Measurements from ENCODE around the gene OR4B1. TPM values are rescaled to one million over a fixed set of nuclear protein-coding genes. Genes with fewer than 3 reads are reported as not detected.
"Not testable (repeated sequence)": the region's sequence is repeated elsewhere in the genome, so short reads cannot be mapped to it uniquely, and the experiment has no call there.

Gene OR4B1
- total RNA-seq, 1 donor from 2014 or later = not detected

DNA sequence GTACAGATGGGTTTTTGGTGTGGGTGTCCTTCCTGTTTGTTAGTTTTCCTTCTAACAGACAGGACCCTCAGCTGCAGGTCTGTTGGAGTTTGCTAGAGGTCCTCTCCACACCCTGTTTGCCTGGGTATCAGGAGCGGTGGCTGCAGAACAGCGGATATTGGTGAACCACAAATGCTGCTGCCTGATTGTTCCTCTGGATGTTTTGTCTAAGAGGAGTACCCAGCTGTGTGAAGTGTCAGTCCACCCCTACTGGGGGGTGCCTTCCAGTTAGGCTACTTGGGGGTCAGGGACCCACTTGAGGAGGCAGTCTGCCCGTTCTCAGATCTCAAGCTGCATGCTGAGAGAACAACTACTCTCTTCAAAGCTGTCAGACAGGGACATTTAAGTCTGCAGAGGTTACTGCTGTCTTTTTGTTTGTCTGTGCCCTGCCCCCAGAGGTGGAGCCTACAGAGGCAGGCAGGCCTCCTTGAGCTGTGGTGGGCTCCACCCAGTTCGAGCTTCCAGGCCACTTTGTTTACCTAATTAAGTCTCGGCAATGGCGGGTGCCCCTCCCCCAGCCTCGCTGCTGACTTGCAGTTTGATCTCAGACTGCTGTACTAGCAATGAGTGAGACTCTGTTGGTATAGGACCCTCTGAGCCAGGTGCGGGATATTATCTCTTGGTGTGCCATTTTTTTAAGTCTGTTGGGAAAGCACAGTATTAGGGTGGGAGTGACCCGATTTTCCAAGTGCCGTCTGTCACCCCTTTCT, 25.5 kb upstream of the OR4B1 start:
- Mint-ChIP-seq H3K36me3 (ENCODE audit: low read depth) (peaks cover 14% of the 10 kb centered on the region), H3K4me1 (ENCODE audit: low read depth) (peaks cover 23% of the 10 kb centered on the region), H3K27ac (peak overlapping the region; percentile 5), H3K4me3 (ENCODE audit: low read depth) (peak overlapping the region; percentile 65), H3K27me3 (ENCODE audit: low read depth) (peaks cover 14% of the 10 kb centered on the region), H3K9me3 (peaks cover 35% of the 10 kb centered on the region)
- peak; percentile 22 for DNase-seq (ENCODE audit: low spot score)
- intact Hi-C loops (cut with micrococcal nuclease) = not testable (repeated sequence)

DNA sequence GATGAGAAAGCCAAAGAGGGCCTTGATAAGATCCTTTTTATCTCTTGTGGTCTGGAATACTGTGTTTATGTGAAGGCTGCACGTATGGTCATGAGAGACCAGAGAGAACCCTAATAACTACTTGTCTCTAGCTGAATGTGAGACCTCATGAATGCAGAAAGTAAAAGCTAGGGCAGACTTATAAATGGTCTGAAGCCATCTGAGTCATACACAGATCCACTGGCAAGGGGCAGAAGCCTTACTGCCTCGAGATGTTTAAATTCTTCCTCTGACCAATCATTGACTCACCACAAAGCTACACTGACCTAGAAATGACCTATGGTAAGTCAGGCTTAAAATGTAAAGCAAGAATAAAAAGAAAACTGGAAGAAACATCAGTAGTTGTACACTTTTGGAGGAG, 22.7 kb upstream of the OR4B1 start:
- H3K4me3 Mint-ChIP-seq (ENCODE audit: low read depth) = no peak overlapping the region
- peaks cover 13% of the 10 kb centered on the region for H3K27me3 Mint-ChIP-seq (ENCODE audit: low read depth)
- H3K36me3 Mint-ChIP-seq (ENCODE audit: low read depth) = peaks cover 14% of the 10 kb centered on the region
- intact Hi-C loops (cut with micrococcal nuclease) = no loop called here
- H3K9me3 Mint-ChIP-seq = peaks cover 41% of the 10 kb centered on the region
- H3K27ac Mint-ChIP-seq = no peak overlapping the region
- DNase-seq (ENCODE audit: low spot score) = no peak
- H3K4me1 Mint-ChIP-seq (ENCODE audit: low read depth) = peaks cover 23% of the 10 kb centered on the region

GRCh38 chr11:48207881-48208280, 8.7 kb upstream of the OR4B1 start:
- intact Hi-C loops (cut with micrococcal nuclease) = no loop called here
- Mint-ChIP-seq H3K27me3 (ENCODE audit: low read depth) (peaks cover 16% of the 10 kb centered on the region), H3K27ac (no peak overlapping the region), H3K4me3 (ENCODE audit: low read depth) (no peak overlapping the region), H3K4me1 (ENCODE audit: low read depth) (no peaks in the 10 kb centered on the region), H3K36me3 (ENCODE audit: low read depth) (no peaks in the 10 kb centered on the region), H3K9me3 (no peaks in the 10 kb centered on the region)
- DNase-seq (ENCODE audit: low spot score) = no peak

DNA sequence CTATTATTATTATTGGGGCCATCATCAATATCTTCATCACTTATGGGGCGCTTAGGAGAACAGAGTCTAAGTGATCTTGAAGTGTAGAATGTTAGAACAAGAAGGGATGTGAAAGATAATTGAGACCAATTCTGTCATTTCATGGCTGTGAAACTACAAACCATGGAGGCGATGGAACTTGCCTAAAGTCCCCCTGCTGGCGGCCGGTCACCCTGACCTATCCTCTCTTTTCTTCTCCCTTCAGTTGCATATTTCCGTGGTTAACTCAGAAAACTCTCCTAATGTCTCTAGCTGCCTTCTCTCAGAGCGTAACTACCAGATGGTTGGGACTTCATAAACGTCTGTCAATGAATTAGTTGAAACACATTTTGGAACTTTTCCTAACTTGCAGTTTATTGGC, 6.6 kb upstream of the OR4B1 start:
- H3K4me1 Mint-ChIP-seq (ENCODE audit: low read depth) = no peaks in the 10 kb centered on the region
- no peak overlapping the region for H3K4me3 Mint-ChIP-seq (ENCODE audit: low read depth)
- H3K36me3 Mint-ChIP-seq (ENCODE audit: low read depth) = no peaks in the 10 kb centered on the region
- peaks cover 9% of the 10 kb centered on the region for H3K27me3 Mint-ChIP-seq (ENCODE audit: low read depth)
- no peak for DNase-seq (ENCODE audit: low spot score)
- no peak overlapping the region for H3K27ac Mint-ChIP-seq
- H3K9me3 Mint-ChIP-seq = no peaks in the 10 kb centered on the region
- intact Hi-C loops (cut with micrococcal nuclease) = no loop called here

DNA sequence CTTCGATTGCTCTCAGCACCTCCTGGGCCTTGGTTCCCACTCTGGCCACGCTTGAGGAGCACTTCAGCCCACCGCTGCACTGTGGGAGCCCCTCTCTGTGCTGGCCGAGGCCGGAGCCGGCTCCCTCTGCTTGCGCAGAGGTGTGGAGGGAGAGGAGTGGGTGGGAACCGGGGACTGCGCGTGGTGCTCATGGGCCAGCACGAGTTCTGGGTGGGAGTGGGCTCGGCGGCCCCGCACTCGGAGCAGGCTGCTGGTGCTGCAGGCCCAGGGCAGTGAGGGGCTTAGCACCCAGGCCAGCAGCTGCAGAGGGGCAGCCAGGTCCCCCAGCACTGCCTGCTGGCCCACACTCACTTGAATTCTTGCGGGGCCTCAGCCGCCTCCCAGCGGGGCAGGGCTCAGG, 12.2 kb downstream of the OR4B1 start:
- DNase-seq (ENCODE audit: low spot score) = no peak
- H3K27ac Mint-ChIP-seq = no peak overlapping the region
- no peaks in the 10 kb centered on the region for H3K4me1 Mint-ChIP-seq (ENCODE audit: low read depth)
- intact Hi-C loops (cut with micrococcal nuclease) = no loop called here
- H3K9me3 Mint-ChIP-seq = no peaks in the 10 kb centered on the region
- H3K36me3 Mint-ChIP-seq (ENCODE audit: low read depth) = no peaks in the 10 kb centered on the region
- no peak overlapping the region for H3K4me3 Mint-ChIP-seq (ENCODE audit: low read depth)
- H3K27me3 Mint-ChIP-seq (ENCODE audit: low read depth) = no peaks in the 10 kb centered on the region

GRCh38 chr11:48230057-48230456, 13.4 kb downstream of the OR4B1 start:
- H3K27me3 Mint-ChIP-seq (ENCODE audit: low read depth); H3K4me3 Mint-ChIP-seq (ENCODE audit: low read depth); H3K9me3 Mint-ChIP-seq; H3K27ac Mint-ChIP-seq; DNase-seq (ENCODE audit: low spot score); H3K4me1 Mint-ChIP-seq (ENCODE audit: low read depth); H3K36me3 Mint-ChIP-seq (ENCODE audit: low read depth); intact Hi-C loops (cut with micrococcal nuclease): not testable (repeated sequence)

GRCh38 chr11:48237727-48238126, 21.1 kb downstream of the OR4B1 start:
- no peaks in the 10 kb centered on the region for H3K36me3 Mint-ChIP-seq (ENCODE audit: low read depth)
- no peaks in the 10 kb centered on the region for H3K9me3 Mint-ChIP-seq
- intact Hi-C loops (cut with micrococcal nuclease) = no loop called here
- H3K4me1 Mint-ChIP-seq (ENCODE audit: low read depth) = no peaks in the 10 kb centered on the region
- H3K27ac Mint-ChIP-seq = no peak overlapping the region
- DNase-seq (ENCODE audit: low spot score) = no peak
- H3K4me3 Mint-ChIP-seq (ENCODE audit: low read depth) = no peak overlapping the region
- H3K27me3 Mint-ChIP-seq (ENCODE audit: low read depth) = no peaks in the 10 kb centered on the region

DNA sequence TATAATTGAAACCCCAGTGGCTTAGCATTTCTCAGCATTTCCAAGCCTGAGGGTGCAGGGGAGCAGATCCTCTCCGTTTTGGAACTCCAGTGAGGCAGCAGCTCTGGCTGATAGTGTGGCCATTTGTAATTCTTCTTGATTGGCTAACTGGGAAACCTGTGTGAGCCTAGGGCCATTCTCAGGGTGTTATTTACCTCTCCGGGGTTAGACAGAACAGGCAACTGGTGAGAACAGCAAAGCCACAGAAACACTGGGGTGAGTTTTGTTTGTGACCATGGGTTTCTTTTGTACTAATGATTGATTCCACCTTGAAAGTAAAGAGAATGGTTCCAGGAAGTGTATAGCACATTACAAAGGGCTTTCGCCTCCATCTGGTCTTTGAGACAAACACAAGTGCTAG, 25.9 kb downstream of the OR4B1 start:
- H3K4me3 Mint-ChIP-seq (ENCODE audit: low read depth) = no peak overlapping the region
- H3K4me1 Mint-ChIP-seq (ENCODE audit: low read depth) = no peaks in the 10 kb centered on the region
- no peak overlapping the region for H3K27ac Mint-ChIP-seq
- no peak for DNase-seq (ENCODE audit: low spot score)
- H3K36me3 Mint-ChIP-seq (ENCODE audit: low read depth) = no peaks in the 10 kb centered on the region
- H3K9me3 Mint-ChIP-seq = no peaks in the 10 kb centered on the region
- H3K27me3 Mint-ChIP-seq (ENCODE audit: low read depth) = no peaks in the 10 kb centered on the region
- intact Hi-C loops (cut with micrococcal nuclease) = no loop called here

DNA sequence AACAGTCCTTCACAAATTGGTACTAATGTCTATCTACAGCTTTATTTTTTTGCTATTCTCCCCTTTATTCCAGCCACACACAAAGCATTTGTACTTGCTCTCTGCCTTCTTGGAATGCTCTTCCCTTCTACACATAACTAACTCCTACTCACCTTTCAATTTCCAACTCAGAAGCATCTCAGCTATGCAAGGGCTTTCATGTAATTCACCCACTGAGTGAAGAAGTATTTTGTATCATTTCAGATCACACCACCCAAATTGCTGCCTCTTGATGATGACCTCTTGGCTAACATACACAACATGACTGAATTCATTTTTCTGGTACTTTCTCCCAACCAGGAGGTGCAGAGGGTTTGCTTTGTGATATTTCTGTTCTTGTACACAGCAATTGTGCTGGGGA, 28.2 kb downstream of the OR4B1 start, which contains the start of gene OR4X2:
Gene OR4X2 (plus strand): TSS at position 301 of the 400 bp plus-strand sequence. CDS start 0 bp downstream, at position 301.
- DNase-seq (ENCODE audit: low spot score) = no peak

GRCh38 chr11:48248902-48249301, 32.3 kb downstream of the OR4B1 start:
- no peaks in the 10 kb centered on the region for H3K27me3 Mint-ChIP-seq (ENCODE audit: low read depth)
- H3K4me1 Mint-ChIP-seq (ENCODE audit: low read depth) = no peaks in the 10 kb centered on the region
- peaks cover 8% of the 10 kb centered on the region for H3K9me3 Mint-ChIP-seq
- no peak for DNase-seq (ENCODE audit: low spot score)
- intact Hi-C loops (cut with micrococcal nuclease) = no loop called here
- no peak overlapping the region for H3K4me3 Mint-ChIP-seq (ENCODE audit: low read depth)
- H3K27ac Mint-ChIP-seq = no peak overlapping the region
- no peaks in the 10 kb centered on the region for H3K36me3 Mint-ChIP-seq (ENCODE audit: low read depth)

More for the DNA sequence above, 28.2 kb downstream of the OR4B1 start, which contains the start of gene OR4X2:
- intact Hi-C loops (cut with micrococcal nuclease) = no loop called here
- Mint-ChIP-seq H3K4me3 (ENCODE audit: low read depth) (no peak within 1 kb of the TSS), H3K9me3 (peaks cover 8% of the 10 kb centered on the region), H3K4me1 (ENCODE audit: low read depth) (no peaks in the 10 kb centered on the region), H3K36me3 (ENCODE audit: low read depth) (no peaks in the 10 kb centered on the region), H3K27ac (no peak within 1 kb of the TSS), H3K27me3 (ENCODE audit: low read depth) (no peaks in the 10 kb centered on the region)

DNA sequence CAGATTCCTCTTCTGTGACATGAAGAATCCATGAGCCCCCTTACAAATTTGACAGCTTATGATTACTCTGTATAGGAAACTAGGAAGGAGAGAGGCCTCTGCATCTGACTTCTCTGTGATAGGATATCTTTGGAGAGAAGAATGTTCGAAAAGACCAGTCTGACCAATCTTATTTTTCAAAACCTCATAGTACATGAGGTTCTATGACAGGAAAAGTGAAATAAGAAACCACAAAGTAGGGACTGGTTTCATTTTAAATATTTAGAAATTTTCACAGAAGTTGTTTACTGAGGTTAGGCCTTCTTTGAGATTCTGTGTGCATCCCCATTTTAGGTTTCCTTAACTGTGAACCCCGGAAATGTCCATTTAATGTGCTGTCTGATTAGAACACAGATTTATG, 45.0 kb downstream of the OR4B1 start:
- Mint-ChIP-seq H3K36me3 (ENCODE audit: low read depth) (no peaks in the 10 kb centered on the region), H3K9me3 (no peaks in the 10 kb centered on the region), H3K4me3 (ENCODE audit: low read depth) (no peak overlapping the region), H3K4me1 (ENCODE audit: low read depth) (no peaks in the 10 kb centered on the region), H3K27ac (no peak overlapping the region), H3K27me3 (ENCODE audit: low read depth) (no peaks in the 10 kb centered on the region)
- no peak for DNase-seq (ENCODE audit: low spot score)
- intact Hi-C loops (cut with micrococcal nuclease) = no loop called here

DNA sequence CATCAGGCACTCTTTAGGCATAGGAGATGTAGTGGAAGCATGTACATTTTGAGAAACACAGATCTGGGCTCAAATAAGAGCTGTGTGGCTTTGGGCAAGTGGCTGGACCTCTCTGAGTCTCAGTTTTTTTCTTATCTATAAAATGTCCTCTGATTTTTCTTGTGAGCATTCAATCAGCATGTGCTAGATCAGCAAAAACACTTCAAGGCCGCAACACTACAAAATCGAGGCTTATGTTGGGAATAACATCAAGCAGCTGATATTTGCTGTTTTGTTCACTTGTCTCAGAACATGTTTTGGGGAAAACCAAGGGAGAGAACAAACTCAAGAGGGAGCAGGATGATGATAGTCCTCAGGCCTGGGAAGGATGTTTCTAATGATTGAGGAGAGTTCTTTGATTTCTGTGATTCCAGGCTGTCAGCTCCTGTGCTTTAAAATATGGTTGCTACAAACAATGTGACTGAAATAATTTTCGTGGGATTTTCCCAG, 46.9 kb downstream of the OR4B1 start, which contains the start of gene OR4X1:
Gene OR4X1 (plus strand): TSS at position 439 of the 489 bp plus-strand sequence. CDS start 0 bp downstream, at position 439.
- no peaks in the 10 kb centered on the region for H3K27me3 Mint-ChIP-seq (ENCODE audit: low read depth)
- no peak for DNase-seq (ENCODE audit: low spot score)
- intact Hi-C loops (cut with micrococcal nuclease) = no loop called here
- H3K9me3 Mint-ChIP-seq = no peaks in the 10 kb centered on the region
- no peaks in the 10 kb centered on the region for H3K36me3 Mint-ChIP-seq (ENCODE audit: low read depth)
- H3K4me1 Mint-ChIP-seq (ENCODE audit: low read depth) = no peaks in the 10 kb centered on the region
- H3K4me3 Mint-ChIP-seq (ENCODE audit: low read depth) = no peak within 1 kb of the TSS
- H3K27ac Mint-ChIP-seq = no peak within 1 kb of the TSS
